Stimulated activated CD4-positive, alpha-beta T cell treated with anti-CD3 and anti-CD28 coated beads, Interleukin-1b, Interleukin-23, amount 100 ng/mL, for 48 hours (primary cell): Measurements from ENCODE around the gene FAM110C.
"Not testable (repeated sequence)": the region's sequence is repeated elsewhere in the genome, so short reads cannot be mapped to it uniquely, and the experiment has no call there.

Experiments
- DNase-seq: peaks from one replicate; pipeline ENCODE4 v3.0.0-alpha.2; 2020

Gene FAM110C

GRCh38 chr2:40465-40864 is 5.8 kb downstream of the FAM110C start:
- no peak for DNase-seq

GRCh38 chr2:38155-38554 is 8.2 kb downstream of the FAM110C start:
- no peak for DNase-seq

- no peak for DNase-seq
These were observed 10.0 kb downstream of the FAM110C start for GRCh38 chr2:36318-36717.

- DNase-seq, result no peak
These were observed 10.5 kb downstream of the FAM110C start for GRCh38 chr2:35852-36251.

GRCh38 chr2:33620-34019 is 12.7 kb downstream of the FAM110C start:
- peak; percentile 64 for DNase-seq

- peak; percentile 52 for DNase-seq
These were observed 14.2 kb downstream of the FAM110C start for GRCh38 chr2:32068-32467.

- DNase-seq, result no peak
These were observed 17.1 kb downstream of the FAM110C start for GRCh38 chr2:29253-29652.

GRCh38 chr2:28406-28975 is 17.8 kb downstream of the FAM110C start:
- no peak for DNase-seq

- DNase-seq, result no peak
These were observed 19.4 kb downstream of the FAM110C start for GRCh38 chr2:26891-27290.

- no peak for DNase-seq
These were observed 20.8 kb downstream of the FAM110C start for GRCh38 chr2:25543-25942.

- not testable (repeated sequence) for DNase-seq
These were observed 21.7 kb downstream of the FAM110C start for GRCh38 chr2:24591-24990.

- DNase-seq, result no peak
These were observed 22.2 kb downstream of the FAM110C start for GRCh38 chr2:24107-24506.

- DNase-seq, result no peak
These were observed 23.0 kb downstream of the FAM110C start for GRCh38 chr2:23283-23682.

- not testable (repeated sequence) for DNase-seq
These were observed 24.1 kb downstream of the FAM110C start for GRCh38 chr2:22244-22643.

- DNase-seq, result not testable (repeated sequence)
These were observed 26.0 kb downstream of the FAM110C start for GRCh38 chr2:20259-20658.

- no peak for DNase-seq
These were observed 26.8 kb downstream of the FAM110C start for GRCh38 chr2:19505-19904.

- DNase-seq, result no peak
These were observed 27.7 kb downstream of the FAM110C start for GRCh38 chr2:18402-19271.

- not testable (repeated sequence) for DNase-seq
These were observed 30.4 kb downstream of the FAM110C start for GRCh38 chr2:15916-16315.

- DNase-seq, result peak; percentile 88
These were observed 34.9 kb downstream of the FAM110C start for GRCh38 chr2:11248-11941.

- no peak for DNase-seq
These were observed 36.0 kb downstream of the FAM110C start for GRCh38 chr2:10222-10875.
